GM12865 (cell line): ENCODE results near the gene GEMIN4.

Experiments
- DNase-seq: peaks from one replicate; pipeline ENCODE4 v3.0.0; 2010; ENCODE audit warnings: low read depth
- H3K4me3 ChIP-seq: 2 replicates; pipeline ENCODE4 v1.5.1; 2011; ENCODE audit warnings: mild to moderate bottlenecking, low read depth, low read length, control low read depth
- CTCF ChIP-seq: IDR thresholded peaks from 2 replicates; pipeline ENCODE4 v1.5.1; 2011; ENCODE audit warnings: low read length, control low read depth, low read depth, inconsistent platforms; ENCODE audit not compliant: insufficient read depth; ENCODE audit errors: missing control alignments

GEMIN4 gene

DNA sequence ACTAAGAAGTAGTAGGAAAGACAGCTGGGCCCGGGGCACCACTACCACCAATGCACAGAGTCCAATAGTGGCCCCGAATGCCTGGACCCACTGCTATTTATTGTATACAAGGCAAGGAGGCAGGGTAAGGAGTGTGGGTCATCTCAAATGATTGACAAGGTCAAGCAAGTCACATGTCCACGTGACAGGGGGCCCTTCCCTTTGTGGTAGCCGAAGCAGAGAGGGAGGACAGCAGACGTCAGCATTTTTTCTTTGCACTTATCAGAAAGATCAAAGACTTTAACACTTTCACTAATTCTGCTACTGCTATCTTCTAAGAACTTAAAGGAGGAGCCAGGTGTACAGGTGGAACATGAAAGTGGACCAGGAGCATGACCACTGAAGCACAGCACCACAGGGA, 43.9 kb downstream of the GEMIN4 start:
- H3K4me3 ChIP-seq: no peak overlapping the region
- TF ChIP-seq CTCF: no peak

DNA sequence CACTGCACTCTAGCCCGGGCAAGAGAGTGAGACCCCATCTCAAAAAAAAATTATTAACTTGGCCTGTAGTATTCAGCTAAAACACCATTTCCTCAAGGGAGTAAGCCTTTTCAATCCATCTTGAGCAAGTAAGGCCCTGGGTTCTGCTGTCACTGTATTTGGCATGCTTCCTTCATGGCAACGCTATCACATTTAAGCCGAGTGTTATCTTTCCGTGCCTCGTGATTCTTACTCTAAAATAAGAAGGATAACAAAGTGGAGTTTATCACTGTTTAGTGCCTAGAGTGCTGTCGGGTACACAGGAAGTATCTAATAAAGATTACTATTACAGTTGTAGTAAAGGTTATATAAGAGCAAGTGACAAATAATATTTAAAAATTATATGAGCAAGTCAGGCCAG, 46.2 kb downstream of the GEMIN4 start:
- TF ChIP-seq CTCF: no peak

More for the DNA sequence above, 43.9 kb downstream of the GEMIN4 start:
- DNase-seq: no peak

GRCh38 chr17:705011-705410, 47.1 kb downstream of the GEMIN4 start:
- DNase-seq: no peak
- TF ChIP-seq CTCF: no peak

More for the DNA sequence above, 46.2 kb downstream of the GEMIN4 start:
- no peak for DNase-seq
- H3K4me3 ChIP-seq: no peak overlapping the region

GRCh38 chr17:704111-704864, 47.8 kb downstream of the GEMIN4 start:
- DNase-seq: no peak
- TF ChIP-seq CTCF: no peak
- no peak overlapping the region for H3K4me3 ChIP-seq

More at GRCh38 chr17:705011-705410, 47.1 kb downstream of the GEMIN4 start:
- H3K4me3 ChIP-seq: no peak overlapping the region

GRCh38 chr17:703081-703875, 48.8 kb downstream of the GEMIN4 start:
- no peak for DNase-seq
- no peak for TF ChIP-seq CTCF
- no peak overlapping the region for H3K4me3 ChIP-seq

GRCh38 chr17:700504-701094, 51.5 kb downstream of the GEMIN4 start:
- TF ChIP-seq CTCF: peak; percentile 39
- no peak overlapping the region for H3K4me3 ChIP-seq
- peak; percentile 48 for DNase-seq
